ENCODE measurements around the gene KREMEN2. TPM values are rescaled to one million over a fixed set of nuclear protein-coding genes. Genes with fewer than 3 reads are reported as not detected.

The KREMEN2 gene
- total and polyA plus RNA-seq, 4 donors = 0.06 to 0.15 (median 0.14) TPM; not detected in 1

DNA sequence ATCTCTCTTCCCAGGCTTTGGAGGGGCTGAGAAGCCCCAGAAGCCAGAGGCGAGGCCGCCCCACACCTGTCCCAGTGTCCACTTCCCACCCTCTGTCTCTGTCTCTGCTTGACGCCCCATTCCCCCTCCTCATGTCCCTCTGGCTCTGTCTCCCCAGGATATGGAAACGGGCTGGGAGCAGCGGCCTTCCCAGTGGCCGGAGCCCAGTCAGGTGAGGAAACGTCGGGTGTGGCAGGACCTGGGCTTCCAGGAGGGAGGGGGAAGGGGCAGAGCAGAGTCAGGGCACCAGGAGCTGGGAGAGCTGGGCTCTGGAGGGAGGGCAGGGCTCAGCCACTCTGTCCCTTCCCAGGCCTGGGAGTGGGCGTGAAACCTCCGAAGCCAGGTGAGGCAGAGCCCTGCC lies 26.8 kb downstream of the KREMEN2 start:
- 65 to 86% methylated on average over 10 of the region's 10 CpGs for WGBS, 2 donors
- Histone ChIP-seq H3K4me3 (no peak overlapping the region), H3K9me3 (ENCODE audit: control insufficient read depth in 4 of 4, insufficient read depth in 3 of 4, low read length in 3 of 4) (no peaks in the 10 kb centered on the region), H3K27ac (ENCODE audit: low read depth in 1 of 2, low read length in 1 of 2) (no peak overlapping the region), H3K9ac (ENCODE audit: insufficient read depth in 1 of 2, low read length in 2 of 2) (no peak overlapping the region), H3K27me3 (ENCODE audit: control insufficient read depth in 3 of 3, insufficient read depth in 3 of 3, low read length in 2 of 3) (no peaks in the 10 kb centered on the region), H3K36me3 (ENCODE audit: control insufficient read depth in 4 of 4, insufficient read depth in 4 of 4, low read length in 4 of 4) (no peaks in the 10 kb centered on the region), H3K4me1 (ENCODE audit: control insufficient read depth in 5 of 5, insufficient read depth in 5 of 5, low read length in 5 of 5) (peaks cover 0 to 33% (median 7%) of the 10 kb centered on the region in 5 donors)
- TF ChIP-seq, protein P1, sequence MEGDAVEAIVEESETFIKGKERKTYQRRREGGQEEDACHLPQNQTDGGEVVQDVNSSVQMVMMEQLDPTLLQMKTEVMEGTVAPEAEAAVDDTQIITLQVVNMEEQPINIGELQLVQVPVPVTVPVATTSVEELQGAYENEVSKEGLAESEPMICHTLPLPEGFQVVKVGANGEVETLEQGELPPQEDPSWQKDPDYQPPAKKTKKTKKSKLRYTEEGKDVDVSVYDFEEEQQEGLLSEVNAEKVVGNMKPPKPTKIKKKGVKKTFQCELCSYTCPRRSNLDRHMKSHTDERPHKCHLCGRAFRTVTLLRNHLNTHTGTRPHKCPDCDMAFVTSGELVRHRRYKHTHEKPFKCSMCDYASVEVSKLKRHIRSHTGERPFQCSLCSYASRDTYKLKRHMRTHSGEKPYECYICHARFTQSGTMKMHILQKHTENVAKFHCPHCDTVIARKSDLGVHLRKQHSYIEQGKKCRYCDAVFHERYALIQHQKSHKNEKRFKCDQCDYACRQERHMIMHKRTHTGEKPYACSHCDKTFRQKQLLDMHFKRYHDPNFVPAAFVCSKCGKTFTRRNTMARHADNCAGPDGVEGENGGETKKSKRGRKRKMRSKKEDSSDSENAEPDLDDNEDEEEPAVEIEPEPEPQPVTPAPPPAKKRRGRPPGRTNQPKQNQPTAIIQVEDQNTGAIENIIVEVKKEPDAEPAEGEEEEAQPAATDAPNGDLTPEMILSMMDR (IDR thresholded peaks at IDR 0.05; ENCODE audit: control extremely low read depth, extremely low read depth) = no peak
- ATAC-seq (ENCODE audit: insufficient read depth, low FRiP score) = no peak
- DNase-seq = no peak

DNA sequence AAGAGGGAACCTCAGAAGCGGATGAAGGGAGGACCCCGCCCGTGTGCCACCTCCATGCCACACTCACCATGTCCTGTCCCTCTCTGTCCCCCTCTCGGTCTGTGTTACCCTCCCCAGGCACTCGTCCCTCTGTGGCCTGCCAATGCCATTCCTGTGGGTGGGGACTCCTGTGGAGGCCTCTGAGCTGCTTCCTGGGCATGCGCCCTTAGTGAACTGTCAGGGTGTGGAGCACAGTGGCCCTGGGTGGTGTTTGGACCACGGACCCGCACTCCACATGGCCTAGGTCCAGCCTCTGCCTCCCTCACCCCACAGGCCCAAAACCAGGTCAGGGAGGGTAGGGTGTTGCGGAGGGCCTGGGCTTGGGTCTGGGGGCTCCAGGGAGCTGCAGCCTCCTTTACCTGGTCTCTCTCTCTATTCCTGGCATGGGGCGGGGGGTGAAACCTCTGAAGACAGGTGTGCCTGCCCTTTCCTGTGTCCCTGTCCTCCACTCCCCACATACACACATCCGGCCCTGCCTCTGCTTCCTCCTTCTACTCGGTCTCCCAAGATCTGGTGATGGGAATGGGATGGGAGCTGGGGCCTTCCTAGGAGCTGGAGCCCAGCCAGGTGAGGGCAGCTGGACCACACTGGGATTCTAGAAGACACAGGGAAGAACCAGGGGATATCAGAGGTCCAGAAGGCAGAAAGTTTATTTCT lies 27.6 kb downstream of the KREMEN2 start:
- no peaks in the 10 kb centered on the region for H3K27me3 ChIP-seq (ENCODE audit: control insufficient read depth in 3 of 3, insufficient read depth in 3 of 3, low read length in 2 of 3)
- no peak overlapping the region for H3K4me3 ChIP-seq
- no peaks in the 10 kb centered on the region for H3K36me3 ChIP-seq (ENCODE audit: control insufficient read depth in 4 of 4, insufficient read depth in 4 of 4, low read length in 4 of 4)
- TF ChIP-seq, protein P1 (IDR thresholded peaks at IDR 0.05; ENCODE audit: control extremely low read depth, extremely low read depth) = no peak
- peaks cover 0 to 25% (median 4%) of the 10 kb centered on the region in 5 donors for H3K4me1 ChIP-seq (ENCODE audit: control insufficient read depth in 5 of 5, insufficient read depth in 5 of 5, low read length in 5 of 5)
- H3K27ac ChIP-seq (ENCODE audit: low read depth in 1 of 2, low read length in 1 of 2) = no peak overlapping the region
- ATAC-seq (ENCODE audit: insufficient read depth, low FRiP score) (no peak), DNase-seq (no peak)
- 85 to 86% methylated on average over 11 to 12 of the region's 12 CpGs for WGBS, 2 donors
- no peaks in the 10 kb centered on the region for H3K9me3 ChIP-seq (ENCODE audit: control insufficient read depth in 4 of 4, insufficient read depth in 3 of 4, low read length in 3 of 4)
- H3K9ac ChIP-seq (ENCODE audit: insufficient read depth in 1 of 2, low read length in 2 of 2) = no peak overlapping the region

DNA sequence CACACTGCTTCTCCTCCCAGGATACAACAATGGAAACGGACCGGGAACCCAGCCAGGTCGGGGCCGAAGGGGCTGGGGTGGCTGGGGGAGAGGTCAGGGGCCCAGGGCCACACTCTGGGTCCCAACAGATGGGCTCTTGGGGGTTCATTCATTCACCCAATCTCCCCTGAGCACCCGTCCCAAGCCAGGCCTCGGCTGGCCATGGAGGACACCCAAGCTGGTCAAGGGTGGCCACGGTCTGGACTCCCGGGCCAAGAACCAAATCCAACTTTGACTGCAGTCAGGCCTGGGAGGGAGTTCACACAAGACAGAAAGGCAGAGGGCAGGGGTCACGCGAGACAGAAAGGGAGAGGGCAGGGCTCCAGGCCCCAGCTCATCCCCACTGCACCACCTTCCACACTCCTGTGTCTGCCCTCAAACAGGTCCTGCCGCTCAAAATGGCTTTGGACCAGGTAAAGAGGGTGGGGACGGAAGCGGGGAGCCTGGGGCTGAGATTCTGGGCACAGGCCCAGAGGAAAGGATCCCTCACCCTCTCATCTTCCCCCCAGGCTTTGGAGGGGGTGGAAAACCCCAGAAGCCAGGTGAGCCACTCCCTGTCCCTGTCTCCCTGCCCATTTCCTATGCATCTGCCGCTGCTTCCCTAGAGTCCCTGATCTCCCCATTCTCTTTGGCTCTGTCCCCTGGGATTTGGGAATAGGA lies 28.5 kb downstream of the KREMEN2 start:
- 84 to 95% methylated on average over 14 of the region's 14 CpGs for WGBS, 2 donors
- Histone ChIP-seq H3K9me3 (ENCODE audit: control insufficient read depth in 4 of 4, insufficient read depth in 3 of 4, low read length in 3 of 4) (no peaks in the 10 kb centered on the region), H3K4me3 (no peak overlapping the region), H3K27ac (ENCODE audit: low read depth in 1 of 2, low read length in 1 of 2) (no peak overlapping the region), H3K4me1 (ENCODE audit: control insufficient read depth in 5 of 5, insufficient read depth in 5 of 5, low read length in 5 of 5) (peaks cover 0 to 17% (median 2%) of the 10 kb centered on the region in 5 donors), H3K36me3 (ENCODE audit: control insufficient read depth in 4 of 4, insufficient read depth in 4 of 4, low read length in 4 of 4) (no peaks in the 10 kb centered on the region), H3K27me3 (ENCODE audit: control insufficient read depth in 3 of 3, insufficient read depth in 3 of 3, low read length in 2 of 3) (no peaks in the 10 kb centered on the region), H3K9ac (ENCODE audit: insufficient read depth in 1 of 2, low read length in 2 of 2) (no peak overlapping the region)
- TF ChIP-seq, protein P1 (IDR thresholded peaks at IDR 0.05; ENCODE audit: control extremely low read depth, extremely low read depth) = no peak
- ATAC-seq (ENCODE audit: insufficient read depth, low FRiP score) (no peak), DNase-seq (no peak)
